Skin of body (tissue), 2 donors: Measurements from ENCODE around the gene LRFN2. TPM values are rescaled to one million over a fixed set of nuclear protein-coding genes. Genes with fewer than 3 reads are reported as not detected.

Experiments used
- DNase-seq: peaks from one replicate; lab custom pipeline; 2025; lab: John Stamatoyannopoulos, UW
- total RNA-seq: library from RNA; depleted of rRNA; stranded (reverse); fragments of >200 nt; gene quantifications from one replicate; pipeline ENCODE4 v1.2.3, GENCODE V29; 2014

LRFN2 gene
- total RNA-seq, 1 donor from 2014 or later: 0.49 TPM

DNA sequence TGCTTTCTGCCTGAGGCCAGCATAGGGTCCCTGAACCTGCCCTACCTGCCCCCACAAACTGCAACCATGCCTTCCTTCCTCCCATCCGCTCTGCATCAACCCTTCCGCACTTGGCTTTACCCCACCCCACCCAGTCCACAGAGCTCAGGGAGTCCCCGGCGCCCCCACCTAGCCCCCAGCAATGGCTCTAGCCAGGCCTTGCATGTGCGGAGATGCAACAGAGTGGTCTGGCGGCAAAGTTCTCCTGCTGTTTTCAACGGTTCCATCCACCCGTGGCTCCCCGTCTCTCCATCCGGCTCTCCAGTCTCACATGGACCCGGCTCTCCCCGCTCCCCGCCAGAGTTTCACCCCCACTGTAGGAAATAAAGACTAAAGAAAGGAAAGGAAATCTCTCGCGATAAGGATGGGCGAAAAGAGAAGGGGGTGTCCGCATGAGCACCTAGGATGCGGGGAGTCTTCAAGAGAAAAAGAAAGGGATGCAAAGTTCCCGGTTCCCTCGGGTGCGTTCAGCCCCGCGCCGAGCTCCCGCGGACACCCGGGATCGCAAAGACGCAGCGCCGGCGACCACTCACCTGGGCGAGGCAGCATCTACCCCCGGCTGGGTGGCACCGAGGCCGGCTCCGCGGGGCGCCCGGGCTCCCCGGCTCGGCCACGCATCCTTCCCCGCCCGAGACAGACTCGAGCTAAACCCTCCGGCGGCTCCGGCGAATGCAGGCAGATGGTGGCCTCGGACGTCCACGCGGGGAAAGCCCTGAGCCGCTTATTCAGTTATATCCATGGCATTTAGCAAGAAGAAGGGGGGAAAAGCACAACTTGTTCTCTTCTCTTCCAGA lies 579 bp downstream of the LRFN2 start:
- DNase-seq: no peak

DNA sequence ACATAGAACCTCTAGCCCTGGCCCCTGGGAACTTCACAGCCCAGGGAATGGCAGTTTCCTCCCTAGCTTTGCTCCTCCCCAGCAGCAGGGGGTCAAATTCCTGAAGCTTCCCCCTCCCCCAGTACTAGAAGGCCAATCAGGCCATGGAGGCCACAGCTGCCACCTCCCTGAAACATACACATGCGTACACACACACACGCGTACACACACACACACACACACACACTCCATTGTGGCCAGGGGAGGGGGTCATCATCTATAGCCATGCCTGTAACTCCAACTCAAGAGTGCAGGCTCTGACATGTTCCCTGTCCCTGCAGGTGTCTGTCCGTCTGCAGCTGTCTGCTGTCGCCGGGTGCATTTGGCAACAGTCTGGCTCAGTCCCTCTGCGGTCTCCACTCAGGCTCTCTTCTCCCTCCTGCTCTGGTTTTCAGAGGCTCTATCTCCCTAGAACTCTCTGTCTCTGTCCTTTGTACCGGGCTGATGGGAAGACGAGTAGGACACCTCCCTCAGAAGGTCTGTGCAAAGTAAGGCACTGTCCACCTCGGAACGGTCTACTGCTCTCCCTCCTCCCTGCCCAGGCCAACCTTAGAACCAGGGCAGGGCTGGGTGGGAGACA lies 1.4 kb downstream of the LRFN2 start:
- DNase-seq: no peak

DNA sequence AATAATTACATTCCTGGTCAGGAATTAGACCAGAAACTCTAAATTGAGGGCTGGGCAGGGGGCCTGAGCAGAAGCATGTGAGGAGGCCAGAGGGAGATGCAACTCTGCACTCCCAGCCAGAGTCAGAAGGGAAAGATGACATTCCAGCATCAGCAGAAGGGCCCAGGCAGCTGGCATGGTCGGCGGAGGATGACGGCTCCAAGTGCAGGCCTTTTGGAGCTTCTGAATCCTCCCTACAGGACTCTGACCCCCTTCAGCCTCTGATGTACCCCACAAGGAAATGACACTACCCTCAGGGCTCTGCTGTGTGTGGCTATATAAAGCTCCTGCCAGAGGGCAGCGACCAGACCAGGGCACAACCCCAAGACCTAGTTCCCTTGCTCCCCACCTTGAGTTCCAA lies 1.9 kb downstream of the LRFN2 start:
- DNase-seq: no peak

DNA sequence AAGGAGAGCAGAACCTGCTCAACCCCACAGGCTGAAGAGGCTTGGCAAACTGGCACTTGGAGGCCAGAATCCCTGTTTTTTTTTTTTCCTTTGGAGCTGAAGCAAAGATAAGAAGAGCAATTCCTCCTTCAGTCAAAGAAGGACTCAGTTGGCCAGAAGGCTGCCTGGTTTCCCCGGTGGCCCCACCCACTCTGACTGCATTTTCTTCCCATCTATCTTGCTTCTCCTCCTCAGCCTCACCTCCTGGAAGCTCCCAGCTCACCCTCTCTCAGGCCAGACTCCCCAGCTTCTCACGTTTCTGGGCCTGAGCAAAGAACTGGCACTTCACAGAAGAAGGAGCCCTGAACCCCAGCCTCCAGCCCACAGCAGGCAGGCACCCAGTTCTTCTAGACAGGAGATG lies 2.4 kb downstream of the LRFN2 start:
- DNase-seq: no peak

DNA sequence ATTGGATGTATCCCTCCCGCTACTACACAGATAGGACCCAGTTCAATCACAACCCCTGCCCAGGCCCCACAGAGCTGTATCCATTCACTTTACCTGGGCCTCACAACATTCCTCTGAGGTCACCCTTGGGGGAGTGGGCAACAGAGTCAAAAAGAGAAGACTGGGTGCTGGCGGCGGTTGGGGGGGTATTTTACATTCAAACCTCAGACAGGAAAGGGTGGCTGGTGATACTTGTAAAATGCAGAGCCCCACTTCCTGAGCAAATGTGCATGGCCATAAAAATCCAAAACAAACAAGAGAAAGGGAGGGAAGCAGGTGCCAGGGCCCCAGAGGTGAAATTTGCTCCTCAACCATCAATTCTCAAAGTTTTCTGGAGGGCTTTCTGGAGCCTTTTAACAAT lies 3.5 kb downstream of the LRFN2 start:
- no peak for DNase-seq

DNA sequence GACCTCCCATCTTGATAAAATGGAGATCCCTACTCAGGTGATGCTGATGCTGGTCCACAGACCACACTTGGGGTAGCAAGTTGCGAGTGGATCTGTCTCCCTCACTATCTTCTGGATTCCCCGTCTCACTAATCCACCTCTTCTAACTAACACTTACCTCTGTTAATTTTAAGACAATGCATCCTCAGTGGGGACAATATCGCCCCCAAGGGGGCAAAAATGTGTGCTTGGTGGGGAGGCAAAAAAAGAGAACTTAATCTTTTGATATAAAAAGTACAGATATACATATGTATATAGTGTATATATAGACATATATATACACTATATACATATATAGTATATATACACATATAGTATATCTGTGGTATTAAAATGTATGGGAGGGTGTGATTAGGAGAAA lies 4.3 kb downstream of the LRFN2 start:
- DNase-seq: no peak

DNA sequence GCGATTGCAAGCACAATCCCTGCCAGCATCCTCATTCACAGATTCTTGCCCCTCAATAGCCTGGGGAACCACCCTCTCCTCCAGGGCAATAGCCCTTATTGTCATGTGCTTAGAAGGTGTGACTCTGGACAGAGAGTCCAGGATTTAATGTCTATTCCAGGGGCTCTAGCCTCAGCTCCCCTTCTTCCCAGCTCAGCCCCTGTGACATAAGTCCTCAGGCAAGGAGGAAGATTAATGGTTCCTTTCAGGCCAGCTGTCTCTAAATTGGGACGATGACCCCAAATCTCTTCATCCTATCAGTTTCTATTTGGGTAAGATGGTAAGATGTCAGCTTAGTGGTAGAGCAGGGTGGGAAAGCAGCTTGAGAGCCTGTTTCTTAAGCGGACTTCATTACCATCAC lies 8.1 kb downstream of the LRFN2 start:
- no peak for DNase-seq

DNA sequence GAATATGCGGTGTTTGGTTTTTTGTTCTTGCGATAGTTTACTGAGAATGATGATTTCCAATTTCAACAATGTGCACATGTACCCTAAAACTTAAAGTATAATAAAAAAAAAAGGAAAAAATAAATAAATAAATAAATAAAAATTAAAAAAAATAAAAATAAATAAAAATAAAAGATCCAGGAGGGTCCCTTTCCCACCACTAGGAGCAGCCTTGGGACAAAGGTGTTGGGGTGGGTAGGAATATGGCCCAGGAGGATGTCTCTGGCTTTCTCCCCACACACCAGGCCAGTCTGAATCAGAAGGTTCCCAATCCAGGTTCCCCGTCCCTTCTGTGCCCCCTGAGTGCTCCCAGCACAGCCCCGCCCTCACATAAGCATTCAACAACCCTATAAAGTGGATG lies 9.5 kb downstream of the LRFN2 start:
- no peak for DNase-seq

DNA sequence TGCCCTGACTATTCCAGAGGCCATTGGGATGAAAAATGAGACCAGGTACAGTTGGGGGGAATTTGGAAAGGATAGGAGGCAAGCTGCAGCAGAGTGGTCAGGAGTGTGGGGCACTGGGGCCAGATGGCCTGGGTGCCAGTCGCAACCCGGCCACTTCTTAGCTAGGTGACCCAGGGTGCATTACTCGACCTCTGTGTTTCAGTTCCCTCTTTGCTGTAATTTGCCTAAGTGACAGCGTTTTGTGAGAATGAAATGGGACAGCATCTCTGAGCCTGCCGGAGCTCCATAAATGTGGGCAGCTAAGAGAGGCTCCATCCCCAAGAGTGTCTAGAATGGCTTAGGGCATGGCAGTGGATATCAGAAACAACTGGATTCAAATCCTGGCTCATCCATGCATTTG lies 13.9 kb downstream of the LRFN2 start:
- no peak for DNase-seq

DNA sequence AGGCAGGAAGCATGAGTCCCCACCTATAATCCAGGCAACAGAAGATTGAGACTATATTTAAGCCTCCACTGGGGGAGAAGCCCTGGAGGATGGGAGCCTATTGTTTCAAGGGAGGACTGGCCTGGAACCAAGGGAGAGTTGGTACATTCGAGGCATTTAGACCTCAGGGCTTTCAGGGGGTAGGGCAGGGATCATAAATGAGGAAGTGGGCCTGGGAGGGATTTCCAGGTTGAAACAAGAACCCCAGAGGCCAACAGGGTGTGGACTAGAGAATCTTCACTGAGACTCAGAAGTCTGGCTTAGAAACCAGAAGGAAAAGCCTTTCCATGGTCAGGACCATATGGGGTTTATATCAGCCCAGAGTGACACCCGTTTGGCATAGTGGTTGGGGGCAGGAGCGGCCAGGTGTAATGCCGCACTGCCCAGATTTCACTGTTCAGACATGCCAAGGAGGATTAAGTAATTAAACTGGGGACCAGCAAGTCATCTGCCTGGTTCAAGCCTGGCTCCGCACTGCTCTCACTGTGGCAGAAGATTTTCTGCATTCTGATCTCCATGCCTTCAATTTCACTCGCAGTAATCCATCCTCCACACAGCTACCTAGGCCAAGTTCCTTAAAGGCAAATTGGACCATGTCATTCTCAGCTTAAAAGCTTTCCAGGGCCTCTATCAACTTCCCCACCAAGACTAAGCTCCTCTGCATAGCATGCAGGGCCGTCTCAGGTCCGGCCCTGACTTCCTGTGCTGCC lies 17.8 kb downstream of the LRFN2 start:
- no peak for DNase-seq

DNA sequence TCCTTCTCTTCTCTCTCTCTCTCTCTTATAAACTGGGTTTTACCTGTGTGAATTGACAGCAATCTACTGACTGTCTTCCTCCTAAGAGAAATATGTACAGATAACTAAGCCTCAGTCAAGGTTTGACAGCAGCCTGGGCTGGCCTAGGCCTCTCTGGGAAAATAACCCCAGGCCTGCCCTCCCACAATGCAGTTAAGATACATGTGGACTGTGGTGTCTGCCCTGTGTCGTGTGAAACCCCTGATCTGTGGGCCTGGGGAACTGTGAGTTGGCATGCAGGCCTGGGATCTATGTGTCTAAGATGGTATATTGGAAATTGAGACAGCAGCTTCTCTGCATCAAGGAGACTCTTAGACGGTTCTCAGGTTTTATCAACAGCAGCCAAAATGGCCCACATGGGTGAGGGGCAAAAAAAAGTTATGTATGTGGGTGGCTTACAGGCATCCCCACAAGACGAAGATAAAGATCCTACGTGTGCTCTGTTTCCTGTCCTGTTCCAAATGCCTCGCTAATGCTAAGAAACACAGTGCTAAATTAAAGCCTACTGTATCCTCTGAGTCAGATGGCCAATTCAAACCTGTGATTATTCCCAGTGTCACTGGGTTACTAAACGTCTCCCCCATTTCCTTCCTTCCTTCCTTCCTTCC lies 19.0 kb downstream of the LRFN2 start:
- no peak for DNase-seq

DNA sequence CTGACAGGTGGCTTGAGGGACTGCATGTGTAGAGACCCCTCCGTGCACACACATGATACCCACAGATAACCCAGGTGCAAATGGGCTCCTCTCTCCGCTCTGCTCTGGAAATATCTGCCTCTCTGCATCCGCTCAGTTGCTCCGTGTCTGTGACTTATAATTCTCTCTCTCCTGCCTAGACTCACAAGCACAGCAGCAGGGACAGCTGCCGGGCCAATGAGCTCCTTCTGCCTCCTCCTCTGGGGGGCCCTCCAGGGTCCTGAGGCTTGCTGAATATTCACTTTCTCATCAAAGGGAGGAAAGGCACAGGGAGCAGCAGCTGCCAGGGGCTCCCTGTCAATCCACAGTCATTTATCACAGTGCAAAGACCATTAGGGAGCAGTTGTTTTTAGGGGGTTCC lies 24.1 kb downstream of the LRFN2 start:
- DNase-seq: no peak

DNA sequence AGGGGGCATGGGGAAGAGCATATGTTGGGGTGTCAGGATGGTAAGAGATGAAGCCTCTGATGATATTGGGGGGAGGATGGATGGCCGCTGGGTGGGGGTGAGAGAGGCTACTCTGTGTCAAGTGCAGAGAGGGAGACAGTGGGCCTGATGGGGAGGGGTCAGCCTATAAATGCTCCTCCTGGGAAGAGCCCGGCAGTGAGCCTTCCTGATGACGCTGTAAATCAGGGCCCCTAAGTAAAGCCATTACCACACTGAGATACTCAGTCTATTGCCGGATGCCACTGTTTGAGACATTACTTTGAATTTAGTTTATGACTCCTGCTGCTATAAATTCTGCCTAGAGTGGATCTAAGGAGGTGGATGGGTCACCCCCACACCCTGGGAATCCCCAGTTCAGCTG lies 28.1 kb downstream of the LRFN2 start:
- no peak for DNase-seq

DNA sequence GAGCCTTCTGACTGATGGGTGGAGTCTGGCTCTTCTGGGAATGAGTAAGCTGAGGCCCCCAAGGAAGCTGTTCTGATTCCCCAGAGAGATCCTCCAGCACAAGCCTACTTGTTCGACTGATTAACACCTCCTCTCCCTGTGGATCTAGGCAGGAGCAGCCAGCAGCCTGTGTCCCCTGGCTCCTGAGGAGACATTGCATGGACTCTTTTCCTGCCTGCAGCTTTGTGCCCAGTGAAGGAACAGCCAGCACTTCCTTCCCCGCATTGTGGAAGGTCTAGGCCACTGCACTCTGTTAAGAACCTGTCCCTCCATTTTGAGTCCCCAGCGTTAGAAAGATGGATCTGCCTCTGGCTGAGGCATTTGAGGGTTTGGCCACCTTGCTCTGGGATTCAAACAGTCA lies 29.1 kb downstream of the LRFN2 start:
- DNase-seq: no peak

DNA sequence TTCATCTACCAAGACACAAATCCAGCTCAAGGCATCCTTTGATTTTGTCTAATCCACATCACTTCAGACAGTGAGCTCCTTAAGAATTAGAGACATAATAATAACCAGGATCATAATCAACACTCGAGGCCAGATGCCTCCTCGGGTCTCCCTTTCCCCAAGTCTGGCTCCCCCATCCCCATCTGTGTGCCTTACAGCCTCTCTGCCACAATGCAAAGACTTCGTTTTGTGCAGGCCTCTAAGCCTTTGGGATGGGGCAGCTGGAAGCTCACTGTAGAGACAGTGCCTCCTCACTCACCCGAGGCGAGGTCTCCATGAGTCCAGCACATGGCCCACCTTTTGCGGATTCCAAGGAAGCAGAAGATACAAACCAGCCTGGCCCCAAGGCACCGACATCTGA lies 30.3 kb downstream of the LRFN2 start:
- no peak for DNase-seq

DNA sequence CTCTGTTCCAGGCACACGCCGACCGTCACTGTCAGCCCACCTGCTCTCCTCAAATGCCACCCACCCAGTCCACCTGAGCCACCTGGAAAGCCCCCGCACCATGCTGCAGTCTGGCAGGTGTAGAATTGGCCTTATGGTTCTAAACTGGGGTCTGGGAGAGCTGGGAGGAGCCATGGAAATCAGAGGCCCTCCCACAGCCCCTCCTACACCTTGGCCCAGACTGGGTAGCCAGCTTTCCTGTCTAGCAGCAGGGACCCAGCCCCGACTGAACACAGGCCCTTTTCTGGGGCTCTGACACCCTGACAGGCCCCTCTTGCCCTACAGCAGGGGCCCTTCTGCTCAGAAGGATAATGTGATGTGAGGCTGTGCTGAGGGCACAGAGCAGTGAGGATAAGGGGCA lies 31.1 kb downstream of the LRFN2 start:
- no peak for DNase-seq

DNA sequence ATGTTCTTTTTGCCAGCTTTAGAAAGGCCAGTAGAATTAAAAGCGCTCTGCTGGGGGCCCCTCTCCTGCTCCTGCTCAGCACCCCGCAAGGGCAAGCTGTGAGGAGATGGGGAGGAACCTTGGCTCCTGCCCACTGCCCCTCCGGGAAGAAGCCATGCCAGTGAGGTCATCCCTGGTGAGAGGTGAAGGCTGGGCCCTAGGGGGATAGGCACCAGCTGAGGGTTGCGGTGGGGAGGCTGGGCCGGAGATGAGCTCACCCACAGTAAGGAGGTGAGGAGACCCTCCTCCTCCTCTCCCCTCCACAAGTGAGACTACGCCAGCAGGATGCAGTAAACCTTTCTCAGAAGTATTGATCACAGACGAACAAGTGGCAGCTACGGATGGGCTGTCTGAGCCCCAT lies 32.1 kb downstream of the LRFN2 start:
- DNase-seq: no peak

DNA sequence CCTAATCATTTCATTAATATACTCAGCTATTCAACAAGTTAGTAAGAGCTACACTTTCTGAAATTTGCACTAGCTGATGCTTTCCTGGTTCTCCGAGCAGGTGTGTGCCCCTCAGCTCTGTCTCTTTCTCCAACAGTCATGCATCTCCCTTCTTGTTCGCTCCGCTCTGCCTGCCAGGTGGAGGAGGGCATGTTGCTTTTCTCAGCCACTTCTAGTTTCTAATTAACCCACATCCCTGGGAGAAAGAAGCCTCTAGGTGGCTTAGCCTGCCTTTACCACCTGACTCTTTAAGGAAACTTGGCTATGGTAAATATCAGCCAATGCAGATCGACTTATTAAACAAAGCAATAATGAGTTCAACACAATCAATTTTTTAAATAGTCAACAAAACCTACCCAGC lies 34.2 kb downstream of the LRFN2 start:
- no peak for DNase-seq

DNA sequence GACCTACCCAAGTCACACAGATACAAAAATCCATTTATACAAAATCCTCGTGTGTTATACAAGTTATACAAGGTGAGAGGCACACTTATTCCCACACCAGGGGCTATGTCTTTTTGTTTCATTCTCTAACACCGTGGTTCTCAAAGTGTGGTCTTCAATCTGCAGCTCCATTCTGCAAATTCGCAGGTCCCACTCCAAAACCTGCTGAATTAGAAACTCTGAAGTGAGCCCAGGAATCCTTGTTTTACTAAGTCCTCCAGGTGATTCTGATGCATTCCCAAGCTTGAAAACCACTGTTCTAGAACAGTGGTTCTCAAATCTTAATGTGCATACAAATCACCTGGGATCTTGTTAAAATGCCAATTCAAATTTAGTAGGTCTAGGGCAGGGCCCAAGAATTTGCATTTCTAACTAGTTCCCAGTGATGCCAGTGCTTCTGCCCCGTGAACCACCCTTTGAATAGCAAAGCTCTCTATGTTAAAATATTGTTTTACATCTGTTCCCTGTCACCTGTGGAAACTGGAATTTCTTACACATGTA lies 35.1 kb downstream of the LRFN2 start:
- no peak for DNase-seq

DNA sequence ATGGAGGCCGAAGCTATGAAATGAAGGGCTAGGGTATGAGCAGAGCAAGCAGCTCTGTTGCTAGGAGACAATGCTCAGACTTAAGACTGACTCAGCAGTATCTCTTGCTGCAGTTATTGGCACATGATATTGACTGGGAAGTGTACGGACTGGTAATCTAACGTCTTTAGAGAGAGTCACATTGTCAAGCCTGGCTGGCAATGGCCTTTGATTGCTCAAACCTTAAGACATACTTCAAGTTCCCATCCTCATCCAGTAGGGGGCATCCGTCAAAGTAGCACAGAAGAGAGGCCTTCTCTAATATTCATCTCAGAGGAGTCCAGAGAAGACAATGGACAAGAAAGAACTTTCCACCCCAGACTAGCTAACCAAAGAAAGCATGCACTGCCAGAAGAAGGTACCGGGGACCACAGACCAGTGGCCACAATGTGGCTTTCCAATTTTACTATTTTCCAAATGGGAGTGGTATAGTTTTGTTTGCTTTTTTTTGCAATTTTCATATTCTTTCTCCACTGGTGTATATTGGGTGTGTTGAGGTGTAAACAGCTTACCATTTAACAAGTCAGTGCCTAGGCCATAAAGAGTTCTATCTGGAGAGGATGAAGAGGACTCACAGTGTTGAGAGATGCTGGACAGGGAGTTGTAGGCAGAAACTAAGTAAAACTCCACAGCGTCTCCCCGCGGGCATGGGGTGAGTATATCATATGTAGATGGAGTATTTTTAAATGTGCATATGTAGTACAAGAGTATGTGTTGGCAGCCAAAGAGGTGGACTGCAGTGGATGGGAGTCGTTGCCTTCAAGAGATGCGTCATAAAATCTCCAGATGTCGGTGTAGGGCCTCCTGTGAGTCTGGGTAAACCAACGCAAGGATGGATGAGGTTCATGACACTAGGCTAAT lies 36.7 kb downstream of the LRFN2 start:
- DNase-seq: no peak

DNA sequence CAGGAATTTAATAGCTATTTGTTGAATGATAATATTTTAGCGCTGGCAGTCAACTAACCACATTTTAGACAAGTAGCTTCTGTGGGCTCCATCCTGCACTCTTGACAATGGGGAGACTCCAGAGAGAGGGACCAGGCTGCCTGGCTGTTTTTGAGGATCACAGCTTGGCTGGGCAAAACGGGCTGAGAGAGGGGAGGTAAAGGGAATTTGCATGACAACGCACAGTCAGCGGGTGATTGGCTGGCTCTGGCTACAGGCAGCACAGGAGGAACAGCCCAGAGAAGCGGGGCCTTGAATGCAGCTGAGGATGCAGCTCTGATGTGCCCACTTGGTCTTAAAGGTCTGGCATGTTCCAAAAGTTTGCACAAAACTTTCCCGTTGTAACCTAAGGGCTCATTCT lies 41.2 kb downstream of the LRFN2 start:
- DNase-seq: no peak
